H1 (cell line): Measurements from ENCODE around the gene DNAJC11. TPM values are rescaled to one million over a fixed set of nuclear protein-coding genes. Genes with fewer than 3 reads are reported as not detected.

Experiments
- CTCF ChIA-PET: fragments of 300-600 bp; sonication (Branson Sonifier 250); formaldehyde crosslinking; loops from one replicate; lab custom pipeline; 2021; ENCODE audit not compliant: partially characterized antibody; lab: Charles Lee
- POLR2A ChIA-PET: fragments of 300-600 bp; sonication (Branson Sonifier 250); formaldehyde crosslinking; loops from one replicate; lab custom pipeline; 2021; ENCODE audit warnings: inconsistent platforms; ENCODE audit not compliant: partially characterized antibody; lab: Charles Lee
- DNase-seq, 2 experiments: peaks; one replicate each; pipeline versions ENCODE4 v3.0.0 to v3.0.0-alpha.2; 2010 to 2022; ENCODE audit warnings: low spot score in 2 of 2, low read depth in 1 of 2, mixed read lengths in 1 of 2
- FAIRE-seq: peaks from 2 replicates; lab custom pipeline; 2011; peaks lifted over from hg19 to GRCh38; lab: Jason Lieb, UNC
- H2AFZ ChIP-seq: 2 replicates; pipeline ENCODE4 v1.8.1; 2012; ENCODE audit warnings: low read length, inconsistent platforms
- H2AK5ac ChIP-seq: 2 replicates; pipeline ENCODE4 v1.6.1; 2013; ENCODE audit warnings: low read depth, low read length
- H2BK120ac ChIP-seq: replicated peaks from 2 replicates; pipeline ENCODE3; 2013; ENCODE audit warnings: low read depth, low read length, inconsistent platforms
- H2BK12ac ChIP-seq: 2 replicates; pipeline ENCODE4 v1.6.1; 2013; ENCODE audit warnings: low read depth, low read length
- H2BK15ac ChIP-seq: 2 replicates; pipeline ENCODE4 v1.6.1; 2013; ENCODE audit warnings: low read length
- H2BK20ac ChIP-seq: 2 replicates; pipeline ENCODE4 v1.6.1; 2013; ENCODE audit warnings: low read length
- H2BK5ac ChIP-seq: 2 replicates; pipeline ENCODE4 v1.6.1; 2013; ENCODE audit warnings: low read depth, low read length
- H3K14ac ChIP-seq: 2 replicates; pipeline ENCODE4 v1.6.1; 2013; ENCODE audit warnings: inconsistent platforms; ENCODE audit not compliant: insufficient read length
- H3K18ac ChIP-seq: 2 replicates; pipeline ENCODE4 v1.6.1; 2013; ENCODE audit warnings: low read length; ENCODE audit errors: extremely low read depth
- H3K23ac ChIP-seq: 2 replicates; pipeline ENCODE4 v1.6.1; 2013; ENCODE audit warnings: inconsistent platforms; ENCODE audit not compliant: insufficient read length
- H3K23me2 ChIP-seq: 2 replicates; pipeline ENCODE4 v1.6.1; 2013; ENCODE audit warnings: low read depth, low read length
- H3K27ac ChIP-seq: 2 replicates; pipeline ENCODE4 v1.6.1; 2011; ENCODE audit warnings: low read depth, low read length, inconsistent platforms
- H3K27me3 ChIP-seq, 4 experiments: replicated peaks in 1 of 4; 1 replicate in 1 of 4; 2 replicates in 3 of 4; pipeline versions ENCODE4 v1.6.1 to v1.8.1; 2011 to 2013; ENCODE audit warnings: low read length in 3 of 4, mild to moderate bottlenecking in 3 of 4, inconsistent platforms in 2 of 4, mixed read lengths in 2 of 4, moderate library complexity in 1 of 4; ENCODE audit not compliant: control insufficient read depth in 3 of 4, insufficient read depth in 3 of 4; ENCODE audit errors: extremely low read depth in 1 of 4
- H3K36me3 ChIP-seq, 4 experiments: 2 replicates each; pipeline versions ENCODE4 v1.6.1 to v1.8.1; 2011 to 2013; ENCODE audit warnings: mild to moderate bottlenecking in 4 of 4, low read length in 3 of 4, moderate library complexity in 2 of 4, control low read depth in 1 of 4, inconsistent platforms in 1 of 4; ENCODE audit not compliant: insufficient read depth in 4 of 4, control insufficient read depth in 2 of 4
- H3K4ac ChIP-seq: replicated peaks from 2 replicates; pipeline ENCODE3; 2013; ENCODE audit warnings: low read length, low read depth, mixed read lengths, inconsistent platforms; ENCODE audit not compliant: insufficient read length
- H3K4me1 ChIP-seq, 4 experiments: replicated peaks in 1 of 4; 1 replicate in 1 of 4; 2 replicates in 3 of 4; pipeline versions ENCODE4 v1.6.1 to v1.8.1; 2011 to 2013; ENCODE audit warnings: low read length in 3 of 4, inconsistent platforms in 2 of 4, mixed read lengths in 1 of 4; ENCODE audit not compliant: insufficient read depth in 4 of 4, control insufficient read depth in 3 of 4
- H3K4me2 ChIP-seq, 2 experiments: 2 replicates each; pipeline versions ENCODE4 v1.6.1 to v1.8.1; 2011 to 2013; ENCODE audit warnings: low read depth in 2 of 2, low read length in 2 of 2, control low read depth in 1 of 2, inconsistent platforms in 1 of 2, mild to moderate bottlenecking in 1 of 2; ENCODE audit not compliant: insufficient read depth in 1 of 2
- H3K4me3 ChIP-seq, 4 experiments: fragments of 200-600, 300-600 bp in 1 of 4; sonication (generic), shearing (Covaris generic), sonication (Bioruptor Twin) in 1 of 4; 2 replicates each; pipeline versions ENCODE4 v1.5.1 to v1.8.1; 2011 to 2016; ENCODE audit warnings: low read length in 4 of 4, low read depth in 3 of 4, control low read depth in 2 of 4, inconsistent platforms in 2 of 4, mild to moderate bottlenecking in 2 of 4, mixed read lengths in 1 of 4, moderate library complexity in 1 of 4; ENCODE audit not compliant: insufficient read depth in 2 of 4; ENCODE audit errors: extremely low read depth in 1 of 4
- H3K56ac ChIP-seq: replicated peaks from 2 replicates; pipeline ENCODE3; 2013; ENCODE audit warnings: low read depth, mild to moderate bottlenecking, mixed read lengths, low read length, inconsistent platforms; ENCODE audit not compliant: insufficient read length
- H3K79me1 ChIP-seq: 2 replicates; pipeline ENCODE4 v1.6.1; 2013; ENCODE audit warnings: low read depth, low read length, control low read depth
- H3K79me2 ChIP-seq, 2 experiments: 2 replicates each; pipeline versions ENCODE4 v1.6.1 to v1.8.1; 2012 to 2013; ENCODE audit warnings: low read length in 2 of 2, mild to moderate bottlenecking in 2 of 2, inconsistent platforms in 1 of 2; ENCODE audit not compliant: insufficient read depth in 2 of 2, control insufficient read depth in 1 of 2
- H3K9ac ChIP-seq, 4 experiments: replicated peaks in 1 of 4; 1 replicate in 1 of 4; 2 replicates in 3 of 4; pipeline versions ENCODE4 v1.6.1 to v1.8.1; 2011 to 2013; ENCODE audit warnings: low read depth in 3 of 4, low read length in 3 of 4, control low read depth in 2 of 4, mild to moderate bottlenecking in 2 of 4, moderate library complexity in 2 of 4, inconsistent platforms in 1 of 4; ENCODE audit errors: extremely low read depth in 1 of 4
- H3K9me3 ChIP-seq, 2 experiments: 2 replicates each; pipeline versions ENCODE4 v1.6.1 to v1.8.1; 2012 to 2013; ENCODE audit warnings: mild to moderate bottlenecking in 2 of 2, moderate library complexity in 2 of 2, control low read depth in 1 of 2, inconsistent platforms in 1 of 2, low read depth in 1 of 2, low read length in 1 of 2, mixed read lengths in 1 of 2; ENCODE audit not compliant: insufficient read depth in 2 of 2
- H4K20me1 ChIP-seq, 2 experiments: replicated peaks in 1 of 2; 2 replicates each; pipeline versions ENCODE3 to v1.8.1; 2011 to 2013; ENCODE audit warnings: inconsistent platforms in 2 of 2, low read length in 2 of 2, mild to moderate bottlenecking in 1 of 2; ENCODE audit not compliant: insufficient read depth in 2 of 2, control insufficient read depth in 1 of 2
- H4K5ac ChIP-seq: 2 replicates; pipeline ENCODE4 v1.6.1; 2013; ENCODE audit warnings: low read length, low read depth, mixed read lengths, inconsistent platforms; ENCODE audit not compliant: insufficient read length
- H4K8ac ChIP-seq: 2 replicates; pipeline ENCODE4 v1.8.0; 2013; ENCODE audit warnings: mild to moderate bottlenecking, moderate library complexity, low read length, inconsistent platforms; ENCODE audit not compliant: insufficient read depth; ENCODE audit errors: extremely low read depth
- H4K91ac ChIP-seq: replicated peaks from 2 replicates; pipeline ENCODE3; 2013; ENCODE audit warnings: low read length, mixed read lengths, inconsistent platforms; ENCODE audit not compliant: insufficient read length
- ATF2 ChIP-seq: IDR thresholded peaks from 2 replicates; pipeline ENCODE4 v1.6.1; 2012; ENCODE audit warnings: low read length, inconsistent platforms
- FOSL1 ChIP-seq: IDR thresholded peaks from 2 replicates; pipeline ENCODE4 v1.6.1; 2011; ENCODE audit warnings: mild to moderate bottlenecking, low read depth, low read length, moderate library complexity; ENCODE audit not compliant: insufficient read depth
- GABPA ChIP-seq: IDR thresholded peaks from 2 replicates; pipeline ENCODE4 v1.6.1; 2011; ENCODE audit warnings: mild to moderate bottlenecking, low read length, moderate library complexity, borderline replicate concordance; ENCODE audit not compliant: insufficient read depth
- KDM5A ChIP-seq: fragments of 200-600 bp; IDR thresholded peaks from 2 replicates; pipeline ENCODE4 v1.7.1; 2012; ENCODE audit warnings: mild to moderate bottlenecking, low read length, inconsistent platforms, mixed read lengths
- POU5F1 ChIP-seq: IDR thresholded peaks from 2 replicates; pipeline ENCODE4 v1.6.1; 2011; ENCODE audit warnings: low read depth, mild to moderate bottlenecking, low read length, moderate library complexity
- RBBP5 ChIP-seq: IDR thresholded peaks from 2 replicates; pipeline ENCODE4 v1.7.1; 2012; ENCODE audit warnings: low read depth, mild to moderate bottlenecking, inconsistent platforms, low read length, moderate library complexity, borderline replicate concordance
- SIX5 ChIP-seq: IDR thresholded peaks from 2 replicates; pipeline ENCODE4 v1.6.1; 2011; ENCODE audit warnings: mild to moderate bottlenecking, low read depth, low read length
- TAF7 ChIP-seq: optimal IDR thresholded peaks from 2 replicates; pipeline ENCODE3; 2011; ENCODE audit warnings: low read depth, mild to moderate bottlenecking, inconsistent platforms, low read length, moderate library complexity, borderline replicate concordance
- WGBS, 2 experiments: shearing (Covaris generic) in 1 of 2; methylation state at CpG; one replicate each; pipeline versions ENCODE4 v1.1.6 to v1.1.7; 2013 to 2015; ENCODE audit warnings: low lambda C conversion rate in 2 of 2, mixed read lengths in 2 of 2, inconsistent platforms in 1 of 2, low coverage in 1 of 2, missing lambda C conversion rate in 1 of 2; ENCODE audit not compliant: insufficient replicate concordance in 2 of 2, insufficient coverage in 1 of 2, insufficient read length in 1 of 2; ENCODE audit errors: extremely low coverage in 1 of 2, missing lambda C conversion rate in 1 of 2; 5-methylcytosine and 5-hydroxymethylcytosine counted together
- polyA plus RNA-seq, 7 experiments: library from polyadenylated mRNA; depleted of rRNA in 3 of 7; stranded (reverse) in 5 of 7; unstranded in 2 of 7; fragments of >200 nt in 5 of 7; fragments of 200-250 nt in 2 of 7; gene quantifications; 1 replicate in 5 of 7; 2 replicates in 1 of 7; 4 replicates in 1 of 7; pipeline versions ENCODE4 v1.2.1 to v1.2.3, GENCODE V29; 2011 to 2013; ENCODE audit warnings: missing spikeins in 2 of 7, mixed read lengths in 2 of 7
- total RNA-seq: library from RNA; stranded (reverse); fragmentation: NEBNext Ultra II Directional; extraction: Animal tissue kit (Norgen Biotek cat#: 25700); gene quantifications from 2 replicates; pipeline ENCODE4 v1.2.1, GENCODE V29; 2021

The DNAJC11 gene
- total and polyA plus RNA-seq, 2 of the 8 experiments (the other 6 are each of a cell fraction or from before 2014, with no cell fraction given): 43.9 to 90.9 TPM

GRCh38 chr1:6648556-6648955, 53.1 kb downstream of the DNAJC11 start:
- Histone ChIP-seq H3K79me2 (no peaks in the 10 kb centered on the region), H4K5ac (no peak overlapping the region), H4K8ac (no peak overlapping the region), H3K36me3 (peaks cover 19 to 54% (median 34%) of the 10 kb centered on the region in 4 experiments), H3K9me3 (no peaks in the 10 kb centered on the region), H3K4me3 (no peak overlapping the region), H2BK15ac (no peak overlapping the region), H3K23ac (no peak overlapping the region), H3K4me1 (no peaks in the 10 kb centered on the region; a peak in 2 of 7 replicates), H3K9ac (no peak overlapping the region), H3K79me1 (no peaks in the 10 kb centered on the region), H3K27ac (no peak overlapping the region), H3K27me3 (no peaks in the 10 kb centered on the region), H4K91ac (no peak overlapping the region), H3K18ac (no peak overlapping the region), H2AK5ac (no peak overlapping the region), H2BK20ac (no peak overlapping the region), H3K4ac (no peak overlapping the region), H3K14ac (no peak overlapping the region), H3K56ac (no peak overlapping the region), H4K20me1 (peaks cover 7 to 8% of the 10 kb centered on the region in 2 experiments), H3K4me2 (no peak overlapping the region), H2BK12ac (no peak overlapping the region), H2BK5ac (no peak overlapping the region), H2BK120ac (no peak overlapping the region), H3K23me2 (no peaks in the 10 kb centered on the region), H2AFZ (no peak overlapping the region)
- WGBS, 2 experiments: 92% methylated on average over 6 of the region's 6 CpGs; no CpG with 5 or more reads in 1 of the 2 experiments
- POLR2A ChIA-PET: interaction anchor here (0.9 to 1.1 kb wide), 2 partner anchors 14 to 52 kb away, joined by 3 read pairs; no protein-coding TSS in a partner anchor
- CTCF ChIA-PET: interaction anchor here (0.6 to 5.4 kb wide), 4 partner anchors 12 to 451 kb away, joined by 3 to 48 read pairs (median 30); no protein-coding TSS in a partner anchor
- no peak for DNase-seq
- TF ChIP-seq RBBP5 (no peak), TAF7 (no peak), POU5F1 (no peak), GABPA (no peak), FOSL1 (no peak), SIX5 (no peak), KDM5A (no peak), ATF2 (no peak)
- FAIRE-seq: no peak
